Left lung (tissue), 10 donors: ENCODE results near the gene RANBP9. TPM values are rescaled to one million over a fixed set of nuclear protein-coding genes. Genes with fewer than 3 reads are reported as not detected.

Experiments
- ATAC-seq: fragments of 200-7000 bp; cut with Tn5 transposase; one replicate; pipeline ENCODE4 v1.9.1; 2020; ENCODE audit warnings: moderate library complexity
- DNase-seq, 4 donors: peaks; one replicate each; pipeline ENCODE4 v3.0.0-alpha.2; 2013 to 2020
- H3K27ac ChIP-seq, 2 donors: fragments of 200-600 bp; sonication (generic) in 1 of 2; one replicate each; pipeline versions ENCODE4 v1.5.0 to v1.8.0; 2020 to 2021
- H3K27me3 ChIP-seq, 2 donors: fragments of 200-600 bp; sonication (generic) in 1 of 2; one replicate each; pipeline versions ENCODE4 v1.5.0 to v1.8.0; 2020 to 2021
- H3K36me3 ChIP-seq, 2 donors: fragments of 200-600 bp; sonication (generic) in 1 of 2; one replicate each; pipeline versions ENCODE4 v1.5.0 to v1.8.0; 2020 to 2021
- H3K4me1 ChIP-seq, 2 donors: fragments of 200-600 bp; one replicate each; pipeline ENCODE4 v1.8.0; 2021
- H3K4me3 ChIP-seq, 2 donors: fragments of 200-600 bp; sonication (generic) in 1 of 2; one replicate each; pipeline versions ENCODE4 v1.5.0 to v1.8.0; 2020 to 2021; ENCODE audit warnings: mild to moderate bottlenecking in 1 of 2
- H3K9me3 ChIP-seq, 2 donors: fragments of 200-600 bp; sonication (generic) in 1 of 2; one replicate each; pipeline versions ENCODE4 v1.5.0 to v1.8.0; 2020 to 2021
- CTCF ChIP-seq, 2 donors: fragments of 200-600 bp; sonication (generic) in 1 of 2; IDR thresholded peaks; one replicate each; pipeline versions ENCODE4 v1.5.0 to v1.8.0; 2021; ENCODE audit warnings: antibody characterized with exemption in 2 of 2
- intact Hi-C, 2 donors: fragments of 100-400 bp; cut with DNase I; formaldehyde crosslinking; loops; one replicate each; pipeline versions ENCODE4 v1.11.2 to v1.14.2; 2022
- polyA plus RNA-seq, 6 donors: library from polyadenylated mRNA; unstranded; fragments of 120-200 nt; gene quantifications; one replicate each; pipeline ENCODE4 v1.2.1, GENCODE V29; 2013; ENCODE audit not compliant: insufficient read length in 6 of 6
- total RNA-seq, 2 donors: library from RNA; stranded (reverse); fragmentation: NEBNext Ultra II Directional; extraction: Animal tissue kit (Norgen Biotek cat#: 25700); gene quantifications; one replicate each; pipeline ENCODE4 v1.2.1, GENCODE V29; 2021
- donor health status: DM: no; HTN: yes; CAD: no.
- donor health status: DM: no; HTN: no; CAD: no.

Gene RANBP9
- total and polyA plus RNA-seq, 8 donors = 34.9 to 49.4 (median 45.1) TPM

DNA sequence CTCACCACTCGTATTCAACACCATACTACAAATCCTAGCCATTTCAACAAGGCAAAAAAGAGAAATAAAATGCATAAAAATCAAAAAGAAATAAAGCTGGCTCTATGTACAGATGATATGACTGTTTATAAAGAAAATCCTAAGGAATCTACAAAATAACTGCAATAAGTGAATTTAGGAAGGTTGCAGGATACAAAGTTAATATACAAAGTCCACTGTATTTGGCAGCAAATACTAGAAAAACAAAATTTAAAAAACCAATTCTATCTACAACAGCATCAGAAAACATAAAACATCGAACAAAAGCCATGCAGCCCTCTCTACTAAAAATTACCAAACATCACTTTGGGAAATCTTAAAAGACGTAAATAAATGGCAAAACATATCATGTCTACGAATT is 47.6 kb downstream of the RANBP9 start:
- DNase-seq (no peak), ATAC-seq (no peak)
- no peaks in the 10 kb centered on the region for H3K9me3 ChIP-seq
- H3K27me3 ChIP-seq = no peaks in the 10 kb centered on the region
- intact Hi-C loops = no loop called here
- TF ChIP-seq CTCF (IDR thresholded peaks at IDR 0.05) = no peak
- no peak overlapping the region for H3K4me3 ChIP-seq
- peaks cover 3 to 64% of the 10 kb centered on the region in 2 donors for H3K4me1 ChIP-seq
- no peak overlapping the region for H3K27ac ChIP-seq
- H3K36me3 ChIP-seq = no peaks in the 10 kb centered on the region

DNA sequence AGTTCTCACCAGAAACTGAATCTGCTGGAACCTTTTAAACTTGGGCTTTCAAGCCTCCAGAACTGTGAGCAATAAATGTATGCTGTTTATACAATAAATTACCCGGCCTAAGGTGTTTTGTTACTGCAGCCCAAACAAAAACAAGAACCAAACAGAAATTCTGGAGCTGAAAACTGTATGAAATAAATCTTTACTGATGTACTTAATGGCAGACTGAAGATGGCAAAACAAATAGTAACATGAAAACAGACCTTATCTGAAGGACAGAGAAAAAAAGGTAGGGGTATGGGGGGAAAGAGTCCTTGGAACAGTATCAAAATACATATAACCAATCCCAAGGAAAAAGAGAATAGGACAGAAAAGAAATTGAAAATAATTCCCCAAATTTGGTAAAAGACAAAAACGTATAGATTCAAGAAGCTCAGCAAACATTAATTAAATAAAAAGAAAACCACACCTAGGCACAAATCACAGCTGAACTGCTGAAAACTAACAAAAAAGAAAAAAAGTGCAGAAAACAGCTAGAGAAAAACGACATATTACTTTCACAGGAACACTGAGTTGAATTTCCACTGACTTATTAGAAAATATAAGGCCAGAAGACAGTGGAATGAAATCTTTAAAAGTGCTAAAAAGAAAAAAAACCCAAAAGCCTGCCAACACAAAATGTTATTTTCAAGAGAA is 48.8 kb downstream of the RANBP9 start:
- Histone ChIP-seq H3K27me3 (no peaks in the 10 kb centered on the region), H3K27ac (no peak overlapping the region), H3K9me3 (no peaks in the 10 kb centered on the region), H3K36me3 (no peaks in the 10 kb centered on the region), H3K4me3 (no peak overlapping the region), H3K4me1 (peaks cover 3 to 54% of the 10 kb centered on the region in 2 donors)
- ATAC-seq (no peak), DNase-seq (no peak)
- intact Hi-C loops = no loop called here
- TF ChIP-seq CTCF (IDR thresholded peaks at IDR 0.05) = no peak

- H3K36me3 ChIP-seq = no peaks in the 10 kb centered on the region
- DNase-seq = no peak
- no peak overlapping the region for H3K4me3 ChIP-seq
- no peaks in the 10 kb centered on the region for H3K9me3 ChIP-seq
- intact Hi-C loops = no loop called here
- no peak overlapping the region for H3K27ac ChIP-seq
- TF ChIP-seq CTCF (IDR thresholded peaks at IDR 0.05) = no peak
- ATAC-seq = no peak
- peaks cover 3 to 42% of the 10 kb centered on the region in 2 donors for H3K4me1 ChIP-seq
- no peaks in the 10 kb centered on the region for H3K27me3 ChIP-seq
Measured at GRCh38 chr6:13661647-13662046, 50.0 kb downstream of the RANBP9 start.

- DNase-seq = no peak
- Histone ChIP-seq H3K27me3 (no peaks in the 10 kb centered on the region), H3K9me3 (no peaks in the 10 kb centered on the region), H3K4me3 (no peak overlapping the region), H3K36me3 (no peaks in the 10 kb centered on the region), H3K27ac (no peak overlapping the region), H3K4me1 (peaks cover 3 to 35% of the 10 kb centered on the region in 2 donors)
- no peak for ATAC-seq
- TF ChIP-seq CTCF (IDR thresholded peaks at IDR 0.05) = no peak
- intact Hi-C loops = no loop called here
Measured at GRCh38 chr6:13660893-13661292, 50.7 kb downstream of the RANBP9 start.

GRCh38 chr6:13660273-13660672 is 51.4 kb downstream of the RANBP9 start:
- Histone ChIP-seq H3K9me3 (no peaks in the 10 kb centered on the region), H3K4me1 (peaks cover 3 to 28% of the 10 kb centered on the region in 2 donors), H3K27ac (no peak overlapping the region), H3K4me3 (no peak overlapping the region), H3K36me3 (no peaks in the 10 kb centered on the region), H3K27me3 (no peaks in the 10 kb centered on the region)
- TF ChIP-seq CTCF (IDR thresholded peaks at IDR 0.05) = no peak
- ATAC-seq (no peak), DNase-seq (no peak)
- intact Hi-C loops = no loop called here
